Hematopoietic multipotent progenitor cell treated with erythropoietin and hydrocortisone succinate and interleukin-3 and kit ligand, for 17 days (in vitro differentiated cells): Measurements from ENCODE around the gene LAMA2.

Experiments used
- DNase-seq: peaks from one replicate; pipeline ENCODE4 v3.0.0-alpha.2; 2015; ENCODE audit warnings: low spot score

LAMA2 gene

DNA sequence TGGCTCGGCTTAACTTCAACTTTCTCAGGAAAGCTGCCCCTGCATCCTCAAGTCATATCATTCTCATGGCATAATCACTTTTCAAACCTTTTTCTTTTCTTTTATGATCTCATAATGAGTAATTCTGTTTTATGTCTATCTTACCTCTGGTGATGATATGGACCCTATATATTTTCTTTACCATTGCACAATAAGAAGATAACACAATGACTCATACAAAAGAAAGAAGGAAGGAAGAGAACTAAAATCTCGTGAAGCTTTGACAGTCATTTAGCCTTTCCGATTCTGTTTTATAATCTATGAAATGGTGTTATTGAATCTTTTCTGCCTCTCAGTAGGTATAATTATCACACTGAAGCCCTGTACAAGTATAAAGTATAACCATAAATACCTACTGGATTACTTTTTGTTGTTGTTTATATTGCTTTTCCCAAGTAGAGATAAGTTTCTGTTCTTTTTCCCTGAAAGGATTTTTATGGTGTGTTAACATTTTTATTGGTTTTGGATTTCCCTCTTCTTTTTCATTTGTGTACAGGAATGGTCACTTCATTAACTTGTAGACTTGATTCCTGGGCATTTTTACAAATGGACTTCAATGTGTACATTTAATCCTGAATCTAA, 300.9 kb downstream of the LAMA2 start:
- no peak for DNase-seq

DNA sequence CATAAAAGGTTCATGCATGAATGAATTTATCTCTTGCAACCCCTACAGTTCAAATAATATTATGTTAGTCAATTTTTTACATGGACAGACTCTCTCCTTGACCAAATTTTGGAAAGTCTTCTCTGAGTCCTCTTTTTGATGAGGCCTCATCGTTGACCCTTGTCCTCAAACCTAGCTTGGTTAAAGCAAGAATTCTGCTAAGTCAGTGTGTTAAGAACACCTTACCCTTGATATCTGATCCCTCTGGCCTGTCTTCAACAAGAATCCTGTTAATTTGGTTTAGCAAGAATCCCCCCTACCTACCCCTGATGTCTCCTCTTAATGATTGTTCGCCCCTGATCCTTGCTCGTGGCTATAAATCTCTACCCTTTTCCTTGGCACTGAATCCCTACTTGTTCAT, 301.4 kb downstream of the LAMA2 start:
- no peak for DNase-seq

DNA sequence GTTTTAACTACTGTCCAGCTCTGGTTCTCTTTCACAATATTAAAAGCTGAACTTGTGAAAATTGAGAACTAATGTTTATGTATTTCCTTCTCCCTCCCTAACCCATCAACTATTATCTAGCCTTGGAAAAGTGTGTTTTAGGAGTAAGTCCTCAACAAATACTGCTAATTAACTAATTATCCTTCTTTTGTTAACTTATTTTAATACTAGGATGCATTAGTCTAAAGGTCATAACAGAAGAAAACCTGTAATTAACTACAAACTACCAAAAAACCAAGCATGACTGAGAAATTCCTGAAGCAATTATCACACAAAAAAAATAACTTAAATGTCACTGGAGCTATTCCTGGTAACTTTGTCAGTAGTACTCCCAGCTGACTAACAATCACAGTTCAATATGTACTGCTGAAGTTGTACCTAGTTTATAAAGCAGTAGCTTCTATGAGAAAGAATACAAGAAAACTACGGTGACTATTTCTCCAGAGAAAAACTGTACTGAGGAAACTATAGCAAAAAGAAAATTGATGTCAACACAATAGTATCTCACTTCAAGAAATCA, 301.9 kb downstream of the LAMA2 start:
- no peak for DNase-seq

DNA sequence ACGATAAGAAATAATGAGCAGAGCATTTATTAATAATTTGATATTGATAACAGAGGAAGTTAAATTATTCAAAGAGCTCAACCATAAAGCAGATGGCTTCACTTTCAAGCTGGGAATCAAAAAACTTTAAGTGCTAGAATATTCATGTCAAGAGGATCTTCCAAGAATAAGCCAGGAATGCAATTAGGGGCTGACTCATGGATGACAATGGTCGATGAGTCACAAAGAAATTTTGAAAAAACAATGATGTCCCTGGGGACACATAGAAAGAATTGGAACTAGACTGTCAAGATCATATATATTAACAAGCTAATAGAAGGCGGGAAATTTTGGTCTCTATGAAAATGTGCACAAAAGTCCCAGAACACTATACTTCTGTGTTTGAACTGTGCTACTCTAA, 304.1 kb downstream of the LAMA2 start:
- DNase-seq, result no peak

- DNase-seq, result no peak
Measured at GRCh38 chr6:129188306-129188705, 305.4 kb downstream of the LAMA2 start.

- DNase-seq, result no peak
Measured at GRCh38 chr6:129188795-129189194, 305.9 kb downstream of the LAMA2 start.

DNA sequence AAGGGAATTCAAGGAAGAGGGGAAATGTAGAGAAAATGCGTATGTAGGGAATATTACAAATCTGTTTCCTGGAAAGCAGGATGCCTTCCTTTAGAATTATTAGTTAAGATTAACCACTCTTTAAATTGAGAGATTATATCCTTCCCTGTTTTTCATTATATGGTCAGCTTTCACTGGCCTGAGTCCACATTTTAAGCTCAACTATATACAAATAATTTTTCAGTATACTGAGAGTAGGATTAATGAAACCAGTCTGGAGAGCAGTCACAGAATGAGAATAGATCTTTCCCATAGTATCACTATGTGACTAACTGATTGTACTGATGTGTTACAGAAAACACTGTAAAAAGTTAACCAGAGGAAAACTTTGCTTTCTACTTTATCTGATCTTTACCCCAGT, 306.3 kb downstream of the LAMA2 start:
- no peak for DNase-seq

DNA sequence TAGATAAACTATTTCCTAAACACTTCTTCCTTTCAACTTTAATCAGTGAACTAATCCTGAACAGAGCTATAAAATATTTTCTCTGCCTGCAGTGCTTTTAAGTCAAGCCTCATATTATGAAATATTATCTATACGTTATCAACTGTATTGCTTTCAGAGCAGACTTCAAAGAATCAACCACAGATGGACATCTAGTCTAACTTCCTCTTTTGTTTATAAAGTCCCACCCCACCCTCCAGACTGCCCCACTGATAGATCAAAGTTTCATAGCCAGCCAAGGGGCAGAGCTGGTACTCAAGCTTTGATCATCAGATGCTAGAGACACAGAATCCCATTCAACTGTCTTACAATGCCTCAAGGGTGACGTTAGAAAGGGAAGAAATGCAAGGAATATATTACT, 308.3 kb downstream of the LAMA2 start:
- DNase-seq, result no peak

GRCh38 chr6:129192458-129192989, 309.6 kb downstream of the LAMA2 start:
- no peak for DNase-seq

GRCh38 chr6:129194306-129194941, 311.5 kb downstream of the LAMA2 start:
- DNase-seq, result no peak

- no peak for DNase-seq
Measured at GRCh38 chr6:129195161-129195560, 312.2 kb downstream of the LAMA2 start.

GRCh38 chr6:129195643-129196042, 312.7 kb downstream of the LAMA2 start:
- DNase-seq, result no peak

- DNase-seq, result no peak
Measured at GRCh38 chr6:129197154-129197553, 314.2 kb downstream of the LAMA2 start.

- no peak for DNase-seq
Measured at GRCh38 chr6:129200151-129200550, 317.2 kb downstream of the LAMA2 start.

GRCh38 chr6:129203190-129203900, 320.4 kb downstream of the LAMA2 start:
- no peak for DNase-seq

DNA sequence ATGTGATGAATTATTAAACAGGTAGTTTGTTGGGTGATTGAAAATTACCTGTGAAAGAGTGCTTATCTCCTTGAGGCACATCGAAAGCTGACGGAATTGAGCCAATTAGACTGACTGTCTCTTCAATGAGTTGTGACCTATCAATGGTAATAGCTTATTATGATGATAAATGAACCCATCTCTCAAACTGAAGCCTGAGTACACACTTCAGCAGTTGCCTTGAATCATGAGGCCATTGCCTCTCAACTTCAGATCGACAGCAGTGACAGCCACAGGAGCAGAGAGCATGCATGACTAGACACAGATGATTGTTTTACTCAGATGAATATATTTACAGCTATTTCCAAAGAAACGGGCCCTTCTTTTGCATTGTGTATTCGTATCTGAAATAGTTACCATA, 323.9 kb downstream of the LAMA2 start:
- no peak for DNase-seq

GRCh38 chr6:129207832-129208231, 324.9 kb downstream of the LAMA2 start:
- DNase-seq, result no peak

DNA sequence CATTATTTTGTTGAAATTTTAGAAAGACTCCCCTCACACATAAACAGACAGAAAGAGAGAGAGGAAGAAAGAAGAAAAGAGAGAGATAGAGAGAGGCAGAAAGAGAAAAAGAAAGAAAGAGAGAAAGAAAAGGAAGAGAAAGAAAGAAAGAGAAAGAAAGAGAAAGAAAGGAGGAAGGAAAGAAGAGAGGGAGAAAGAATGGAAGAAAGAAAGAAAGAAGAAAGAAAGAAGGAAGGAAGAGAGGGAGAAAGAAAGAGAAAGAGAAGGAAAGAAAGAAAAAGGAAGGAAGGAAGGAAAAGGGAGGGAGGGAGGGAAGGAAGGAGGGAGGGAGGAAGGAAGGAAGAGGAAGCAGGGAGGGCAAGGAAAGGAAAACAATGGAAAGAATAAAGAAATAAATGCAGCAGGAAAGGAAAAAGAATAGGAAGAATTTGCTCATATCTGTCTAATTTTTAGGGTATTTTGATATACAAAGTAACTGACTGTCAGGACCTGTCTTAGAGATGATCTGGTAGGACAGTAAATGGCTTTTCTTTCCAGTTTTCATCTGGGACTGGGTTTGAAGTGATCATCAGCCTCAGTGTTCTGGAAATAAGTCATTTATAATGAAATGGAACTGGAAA, 325.6 kb downstream of the LAMA2 start:
- no peak for DNase-seq

DNA sequence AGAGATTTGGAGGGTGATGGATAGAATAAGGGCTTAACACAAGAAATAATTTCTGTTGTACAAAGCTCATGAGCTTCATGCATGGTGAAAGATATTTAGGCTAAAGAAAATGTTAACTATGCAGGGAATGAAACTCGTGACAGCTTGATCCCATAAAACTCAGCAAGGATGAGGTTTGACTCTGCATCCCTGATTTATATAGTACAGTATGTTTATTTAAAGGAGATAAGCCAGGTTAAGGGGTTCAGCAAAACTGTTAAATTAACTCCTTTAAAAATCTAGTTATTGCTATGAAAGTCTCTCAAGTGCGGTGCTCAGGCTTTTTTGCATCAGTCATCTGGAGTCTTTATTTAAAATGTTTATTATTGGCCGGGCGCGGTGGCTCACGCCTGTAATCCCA, 326.4 kb downstream of the LAMA2 start:
- no peak for DNase-seq

DNA sequence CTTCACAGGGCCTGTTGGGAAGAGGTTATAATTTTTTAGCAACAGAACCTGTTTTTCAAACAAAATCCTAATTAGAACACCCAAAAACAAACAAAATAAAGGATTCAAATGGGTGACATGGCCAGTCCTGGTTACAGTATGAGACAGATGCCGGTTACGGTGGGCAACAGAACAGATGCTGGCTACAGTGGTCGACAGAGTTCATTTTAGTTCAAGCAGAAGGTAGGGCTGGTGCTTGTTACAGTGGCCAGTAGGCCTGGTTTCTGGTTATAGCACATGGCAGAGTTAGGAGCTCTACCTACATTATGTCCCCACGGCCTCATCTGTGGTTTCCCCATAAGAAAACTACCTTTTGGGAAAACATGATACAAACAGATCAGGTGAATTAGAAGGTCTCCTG, 327.7 kb downstream of the LAMA2 start:
- DNase-seq, result no peak

- DNase-seq, result no peak
Measured at GRCh38 chr6:129211626-129212025, 328.7 kb downstream of the LAMA2 start.

- no peak for DNase-seq
Measured at GRCh38 chr6:129212081-129212480, 329.1 kb downstream of the LAMA2 start.

GRCh38 chr6:129215246-129215645, 332.3 kb downstream of the LAMA2 start:
- DNase-seq, result no peak
